Hematopoietic multipotent progenitor cell (in vitro differentiated cells): ENCODE data around the gene RHBDL1. TPM values are rescaled to one million over a fixed set of nuclear protein-coding genes. Genes with fewer than 3 reads are reported as not detected.
A peak's percentile ranks its signal among the peaks of the same experiment; 100 is the strongest.

ENCODE experiments used
- DNase-seq, 3 donors: peaks; one replicate each; pipeline ENCODE4 v3.0.0-alpha.2; 2011 to 2015; ENCODE audit warnings: low read depth in 2 of 3, low spot score in 2 of 3
- total RNA-seq: library from RNA; depleted of rRNA; stranded (reverse); fragments of >200 nt; gene quantifications from one replicate; pipeline ENCODE4 v1.2.3, GENCODE V29; 2012

The RHBDL1 gene
- total RNA-seq, result 0.54 TPM

DNA sequence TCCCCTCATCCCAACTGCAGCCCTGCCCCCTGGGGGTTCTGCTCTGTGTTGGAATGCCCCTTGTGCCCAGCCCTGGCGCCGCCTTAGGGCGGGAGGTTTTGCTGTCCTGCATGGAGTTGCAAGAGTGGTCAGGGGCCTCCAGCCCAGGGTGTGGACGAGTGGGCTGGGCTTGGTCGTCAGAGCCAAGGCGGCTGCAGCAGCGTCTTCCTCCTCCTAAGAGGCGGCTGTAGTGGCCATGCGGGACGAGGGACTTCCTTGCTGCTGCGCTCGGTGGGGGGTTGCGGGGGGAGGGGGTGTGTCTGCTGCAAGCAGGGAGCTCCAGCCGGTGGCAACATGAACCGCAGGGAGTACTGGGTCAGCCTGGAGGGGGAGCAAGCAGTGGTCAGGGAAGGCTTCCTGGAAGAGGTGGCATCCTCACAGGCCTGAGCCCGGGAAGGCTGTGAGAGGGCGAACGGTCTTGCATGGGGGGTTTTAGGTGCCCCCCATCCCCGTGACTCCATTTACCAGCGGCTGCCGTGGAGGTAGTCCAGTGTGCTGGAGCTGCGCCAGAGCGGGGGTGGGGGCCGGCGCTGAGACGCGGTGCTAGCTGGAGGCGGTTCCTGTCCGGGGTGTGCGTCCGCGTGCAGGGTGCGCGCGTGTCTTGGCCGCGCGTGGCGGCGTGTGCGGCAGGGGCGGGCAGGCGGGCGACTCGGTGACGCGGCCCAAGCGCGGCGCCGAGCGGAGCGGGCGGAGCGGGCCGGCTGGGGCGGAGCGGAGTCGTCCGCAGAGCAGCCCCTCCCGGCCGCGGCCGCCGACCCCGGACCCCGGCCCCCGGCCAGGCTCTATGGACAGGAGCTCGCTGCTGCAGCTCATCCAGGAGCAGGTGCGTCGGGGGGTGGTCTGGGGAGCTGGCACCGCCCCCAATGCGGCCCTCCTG, at the start of gene RHBDL1:
Gene RHBDL1 (plus strand): TSS at position 704 of the 916 bp plus-strand sequence. CDS start 120 bp downstream, at position 824.
- DNase-seq, result peak in 1 of 3 donors; percentile 11

DNA sequence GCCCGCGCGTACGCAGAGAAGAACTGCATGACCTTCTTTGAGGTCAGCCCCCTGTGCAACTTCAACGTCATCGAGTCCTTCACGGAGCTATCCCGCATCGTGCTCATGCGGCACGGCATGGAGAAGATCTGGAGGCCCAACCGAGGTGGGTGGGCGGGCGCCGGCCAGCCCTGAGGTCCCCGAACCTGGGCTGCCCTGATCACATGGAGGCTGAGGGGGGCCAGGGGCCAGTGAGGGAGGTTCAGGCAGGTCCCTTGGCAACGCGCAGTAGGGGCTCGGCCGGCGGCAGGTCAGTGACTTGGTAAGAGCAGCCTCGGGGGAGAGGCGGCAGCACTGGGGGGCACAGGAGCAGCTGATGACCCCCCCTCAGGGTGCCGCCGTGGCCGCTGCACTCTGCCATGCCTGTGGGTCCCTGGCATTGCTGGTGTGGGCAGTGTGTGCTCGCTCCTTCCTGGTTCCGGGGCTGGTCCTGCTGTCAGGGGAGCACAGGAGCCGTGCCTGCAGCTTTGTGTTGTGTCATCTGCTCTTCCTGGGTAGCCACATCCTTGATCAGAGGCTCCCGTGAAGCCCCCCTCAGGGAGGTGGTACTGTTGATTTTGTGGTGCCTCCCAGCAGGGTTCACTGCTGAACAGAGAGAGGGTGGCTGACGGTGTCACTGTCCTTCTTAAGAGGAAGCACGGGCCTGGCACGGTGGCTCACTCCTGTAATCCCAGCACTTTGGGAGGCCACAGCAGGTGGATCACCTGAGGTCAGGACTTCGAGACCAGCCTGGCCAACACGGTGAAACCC, 49.3 kb upstream of the RHBDL1 start:
- DNase-seq, result no peak

DNA sequence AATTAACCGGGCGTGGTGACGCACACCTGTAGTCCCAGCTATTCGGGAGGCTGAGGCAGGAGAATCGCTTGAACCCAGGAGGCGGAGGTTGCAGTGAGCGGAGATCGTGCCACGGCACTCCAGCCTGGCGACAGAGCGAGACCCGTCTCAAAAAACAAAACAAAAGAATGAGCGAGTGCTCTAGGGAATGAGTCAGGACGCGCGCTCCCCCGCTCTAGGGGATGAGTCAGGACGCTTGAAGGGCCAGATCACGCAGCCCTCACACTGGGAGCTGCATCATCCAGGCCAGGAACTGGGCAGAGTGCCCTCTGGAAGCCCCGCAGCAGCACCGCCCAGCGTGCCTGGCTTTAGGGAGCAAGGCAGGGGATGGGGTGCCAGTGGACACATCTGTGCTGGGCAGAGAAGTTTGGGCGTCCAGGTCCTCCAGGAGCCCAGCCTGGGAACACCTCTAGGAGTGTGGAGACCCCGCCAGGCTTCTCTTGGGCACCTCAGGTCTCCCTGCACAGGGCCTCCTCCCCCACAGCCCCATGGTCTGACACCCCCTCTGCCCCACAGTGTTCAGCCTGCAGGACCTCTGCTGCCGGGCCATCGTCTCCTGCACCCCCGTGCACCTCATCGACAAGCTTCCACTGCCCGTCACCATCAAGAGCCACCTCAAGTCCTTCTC, 48.6 kb upstream of the RHBDL1 start:
- DNase-seq, result no peak

DNA sequence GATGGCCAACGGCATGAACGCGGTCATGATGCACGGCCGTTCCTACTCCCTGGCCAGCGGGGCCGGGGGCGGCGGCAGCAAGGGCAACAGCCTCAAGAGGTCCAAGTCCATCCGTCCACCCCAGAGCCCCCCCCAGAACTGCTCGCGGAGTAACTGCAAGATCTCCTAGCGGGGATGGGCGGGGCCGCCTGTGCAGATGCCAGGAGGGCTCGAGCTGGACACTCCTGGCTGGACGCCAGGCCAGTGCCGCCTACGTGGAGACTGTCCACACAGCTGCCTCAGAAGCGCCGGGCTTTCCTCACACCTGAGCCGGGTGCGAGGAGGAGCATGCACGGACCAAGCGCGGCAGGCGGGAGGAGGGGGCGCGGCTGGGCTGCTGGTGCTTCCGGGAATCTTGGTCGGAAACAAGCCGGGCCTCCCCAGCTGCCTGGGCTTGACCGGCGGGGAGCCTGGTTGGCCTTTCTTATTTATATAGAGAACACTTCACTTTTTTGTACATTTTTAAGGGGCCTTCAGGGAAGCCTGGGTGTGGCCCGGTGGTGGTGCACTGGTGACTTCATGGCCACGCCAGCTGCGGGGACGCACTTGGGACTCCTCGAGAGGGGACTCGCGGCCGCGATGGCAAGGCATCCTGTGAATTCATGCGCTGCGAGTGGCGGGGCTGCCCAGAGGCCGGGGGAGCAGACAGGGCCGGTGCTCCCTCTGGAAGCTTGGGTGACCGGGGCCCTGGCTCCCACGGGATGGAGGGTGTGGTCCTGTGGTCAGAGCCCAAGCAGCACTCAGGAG, 47.8 kb upstream of the RHBDL1 start:
- no peak for DNase-seq

DNA sequence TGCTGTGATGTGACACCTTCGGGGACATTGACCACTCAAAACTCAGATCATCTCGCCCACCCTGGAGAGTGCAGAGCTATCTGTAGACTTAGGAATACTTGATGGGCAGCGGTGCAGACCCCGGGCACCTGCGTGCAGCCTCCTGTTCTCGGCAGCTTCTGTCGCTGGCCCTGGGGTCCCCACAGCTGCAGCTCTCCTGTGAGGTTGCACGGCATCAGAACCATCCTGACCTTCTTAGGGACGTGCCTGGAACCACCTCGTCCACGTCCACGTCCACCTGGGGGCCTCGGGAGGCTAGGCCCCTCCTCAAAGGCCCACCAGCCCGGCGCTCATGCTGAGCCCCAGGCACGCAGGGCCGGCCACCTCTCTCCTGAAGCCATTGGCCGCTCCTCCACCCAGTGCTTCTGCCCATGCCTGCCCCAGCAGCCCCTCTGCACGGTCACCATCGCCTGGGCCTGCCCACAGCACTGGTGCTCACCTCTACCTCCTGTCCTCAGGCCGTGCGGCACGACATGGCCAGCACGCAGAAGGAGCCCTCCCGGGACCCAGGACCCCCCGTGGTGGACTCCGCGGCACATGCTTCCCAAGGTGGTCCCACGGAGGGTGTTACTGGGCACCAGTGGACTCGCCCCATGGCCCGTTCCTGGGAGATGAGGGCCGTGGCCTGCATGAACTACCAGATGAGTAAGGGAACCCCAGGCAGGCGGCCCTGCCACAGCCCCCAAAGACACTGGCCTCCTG, 47.0 kb upstream of the RHBDL1 start:
- no peak for DNase-seq

DNA sequence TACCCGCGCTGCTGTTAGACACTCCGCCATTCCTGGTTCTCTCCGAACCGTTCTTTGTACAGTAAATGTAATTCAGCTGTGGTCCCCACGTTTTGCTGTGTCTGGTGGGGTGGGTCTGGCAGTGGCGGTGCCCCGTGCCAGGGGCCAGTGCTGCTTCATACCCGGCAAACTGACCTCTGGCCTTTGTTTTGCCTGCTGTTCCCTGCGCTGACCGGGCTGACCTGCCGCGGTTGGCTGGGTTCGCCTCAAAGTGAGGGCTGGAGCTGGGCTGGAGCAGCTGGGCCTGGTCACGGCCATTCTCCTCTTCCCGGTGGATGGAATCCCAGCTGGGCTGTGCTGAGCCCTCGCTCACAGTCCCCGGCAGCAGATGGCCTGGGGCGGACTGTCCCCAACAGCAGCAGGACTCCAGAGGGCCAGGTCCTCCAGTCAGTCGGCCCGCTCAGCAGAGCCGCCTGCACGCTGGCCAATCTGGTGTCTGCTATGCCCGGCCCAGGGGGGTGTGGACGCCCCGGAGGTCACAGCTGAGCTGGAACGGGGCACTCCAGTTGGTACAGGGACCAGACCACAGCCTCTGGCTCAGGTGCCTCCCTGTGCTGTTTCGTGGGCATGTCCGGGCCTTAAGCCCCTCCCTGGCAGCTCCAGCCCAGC, 46.2 kb upstream of the RHBDL1 start:
- DNase-seq, result no peak

DNA sequence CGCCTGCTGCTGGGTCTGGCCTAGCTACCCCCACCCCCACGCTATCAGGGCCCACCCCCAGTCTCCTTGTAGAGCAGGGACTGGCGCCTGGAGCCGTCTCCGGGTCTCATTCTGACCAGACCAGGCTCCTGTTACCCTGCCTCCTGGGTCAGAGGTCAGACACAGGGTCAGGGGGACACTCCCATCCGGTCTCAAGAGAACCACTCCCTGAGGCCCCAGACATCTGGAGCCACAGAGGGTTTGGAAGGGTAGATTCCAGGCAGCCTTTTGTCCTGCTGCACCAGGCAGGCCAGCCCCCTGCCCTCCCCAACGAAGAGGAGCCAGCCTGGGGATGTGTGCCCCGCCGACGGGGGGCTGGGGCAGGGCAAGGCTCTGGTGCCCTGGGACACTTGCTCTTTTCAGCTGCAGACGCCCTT, 45.6 kb upstream of the RHBDL1 start:
- DNase-seq, result no peak

DNA sequence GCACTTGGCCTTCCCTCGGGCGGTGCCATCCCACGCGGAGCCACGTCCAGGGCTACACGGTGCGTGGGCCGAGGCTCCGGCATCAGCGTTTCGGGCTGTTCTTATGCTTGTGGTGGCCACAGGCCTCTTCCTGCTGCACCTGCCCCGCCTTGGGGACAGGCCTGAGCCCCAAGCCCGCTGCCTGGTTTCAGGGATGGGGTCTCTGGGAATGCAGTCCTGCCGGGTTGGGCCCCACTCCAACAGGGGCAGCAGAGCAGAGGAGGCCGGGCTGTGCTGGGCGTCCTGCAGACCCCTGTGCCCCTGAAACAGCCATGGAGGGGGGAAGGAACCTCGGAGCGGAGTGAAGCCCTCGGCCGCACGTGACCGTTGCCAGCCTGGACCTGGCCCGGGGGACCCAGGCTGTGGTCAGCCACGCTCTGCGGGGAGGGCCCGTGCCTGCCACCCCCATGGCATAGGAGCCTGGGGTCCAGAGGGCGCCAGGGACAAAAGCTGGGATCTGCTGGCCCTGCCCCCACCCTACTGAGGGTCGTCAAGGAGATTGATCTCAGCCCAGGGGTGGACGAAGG, 45.1 kb upstream of the RHBDL1 start:
- DNase-seq, result no peak

DNA sequence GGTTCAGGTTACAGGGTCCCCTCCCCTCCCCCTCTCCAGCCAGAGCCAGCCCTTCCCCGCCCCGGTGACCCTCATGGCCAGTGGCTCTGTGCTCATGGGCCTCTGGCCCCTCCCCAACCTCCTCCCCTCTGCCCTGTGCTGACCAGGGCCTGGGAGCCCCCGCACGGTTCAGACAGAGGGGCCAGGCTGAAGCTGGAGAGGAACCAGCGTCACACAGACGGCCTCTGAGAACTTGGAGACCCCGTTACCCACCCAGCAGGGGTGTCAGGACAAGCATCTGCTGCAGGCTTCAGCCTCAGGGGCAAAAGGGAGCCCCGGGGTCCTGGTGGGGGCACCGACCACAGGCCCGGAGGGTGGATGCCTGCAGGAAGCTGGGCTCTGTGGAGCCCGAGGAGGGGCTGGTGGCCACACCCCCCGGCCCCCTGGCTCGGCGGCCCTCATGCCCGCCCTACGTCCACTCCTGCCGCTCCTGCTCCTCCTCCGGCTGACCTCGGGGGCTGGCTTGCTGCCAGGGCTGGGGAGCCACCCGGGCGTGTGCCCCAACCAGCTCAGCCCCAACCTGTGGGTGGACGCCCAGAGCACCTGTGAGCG, 44.6 kb upstream of the RHBDL1 start, which contains the start of gene WFIKKN1:
Gene WFIKKN1 (plus strand): TSS at position 171 of the 591 bp plus-strand sequence. CDS start 269 bp downstream, at position 440.
- DNase-seq, result no peak

DNA sequence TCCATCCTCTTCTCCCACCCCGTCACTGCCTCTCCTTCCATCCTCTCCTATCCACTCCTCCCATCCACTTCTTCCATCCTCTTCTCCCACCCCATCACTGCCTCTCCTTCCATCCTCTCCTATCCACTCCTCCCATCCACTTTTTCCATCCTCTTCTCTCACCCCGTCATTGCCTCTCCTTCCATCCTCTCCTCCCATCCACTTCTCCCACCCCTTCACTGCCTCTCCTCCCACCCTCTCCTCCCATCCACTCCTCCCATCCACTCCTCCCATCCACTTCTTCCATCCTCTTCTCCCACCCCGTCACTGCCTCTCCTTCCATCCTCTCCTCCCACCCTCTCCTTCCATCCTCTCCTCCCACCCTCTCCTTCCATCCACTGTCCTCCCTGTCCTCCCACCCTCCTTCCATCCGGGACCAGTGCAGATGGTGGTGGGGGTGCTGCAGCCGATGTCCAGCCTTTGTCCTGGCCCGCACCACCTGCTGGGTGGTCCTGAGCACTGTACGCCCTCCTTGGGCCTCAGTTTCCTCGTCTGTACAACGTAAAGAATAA, 43.6 kb upstream of the RHBDL1 start:
- DNase-seq, result no peak

DNA sequence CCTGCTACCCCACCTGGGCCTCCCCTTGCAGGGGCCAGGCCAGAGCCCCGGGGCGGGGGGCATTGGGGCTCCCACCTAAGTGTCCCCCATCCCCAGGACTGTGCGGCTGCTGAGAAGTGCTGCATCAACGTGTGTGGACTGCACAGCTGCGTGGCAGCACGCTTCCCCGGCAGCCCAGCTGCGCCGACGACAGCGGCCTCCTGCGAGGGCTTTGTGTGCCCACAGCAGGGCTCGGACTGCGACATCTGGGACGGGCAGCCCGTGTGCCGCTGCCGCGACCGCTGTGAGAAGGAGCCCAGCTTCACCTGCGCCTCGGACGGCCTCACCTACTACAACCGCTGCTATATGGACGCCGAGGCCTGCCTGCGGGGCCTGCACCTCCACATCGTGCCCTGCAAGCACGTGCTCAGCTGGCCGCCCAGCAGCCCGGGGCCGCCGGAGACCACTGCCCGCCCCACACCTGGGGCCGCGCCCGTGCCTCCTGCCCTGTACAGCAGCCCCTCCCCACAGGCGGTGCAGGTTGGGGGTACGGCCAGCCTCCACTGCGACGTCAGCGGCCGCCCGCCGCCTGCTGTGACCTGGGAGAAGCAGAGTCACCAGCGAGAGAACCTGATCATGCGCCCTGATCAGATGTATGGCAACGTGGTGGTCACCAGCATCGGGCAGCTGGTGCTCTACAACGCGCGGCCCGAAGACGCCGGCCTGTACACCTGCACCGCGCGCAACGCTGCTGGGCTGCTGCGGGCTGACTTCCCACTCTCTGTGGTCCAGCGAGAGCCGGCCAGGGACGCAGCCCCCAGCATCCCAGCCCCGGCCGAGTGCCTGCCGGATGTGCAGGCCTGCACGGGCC, 42.8 kb upstream of the RHBDL1 start:
- no peak for DNase-seq

DNA sequence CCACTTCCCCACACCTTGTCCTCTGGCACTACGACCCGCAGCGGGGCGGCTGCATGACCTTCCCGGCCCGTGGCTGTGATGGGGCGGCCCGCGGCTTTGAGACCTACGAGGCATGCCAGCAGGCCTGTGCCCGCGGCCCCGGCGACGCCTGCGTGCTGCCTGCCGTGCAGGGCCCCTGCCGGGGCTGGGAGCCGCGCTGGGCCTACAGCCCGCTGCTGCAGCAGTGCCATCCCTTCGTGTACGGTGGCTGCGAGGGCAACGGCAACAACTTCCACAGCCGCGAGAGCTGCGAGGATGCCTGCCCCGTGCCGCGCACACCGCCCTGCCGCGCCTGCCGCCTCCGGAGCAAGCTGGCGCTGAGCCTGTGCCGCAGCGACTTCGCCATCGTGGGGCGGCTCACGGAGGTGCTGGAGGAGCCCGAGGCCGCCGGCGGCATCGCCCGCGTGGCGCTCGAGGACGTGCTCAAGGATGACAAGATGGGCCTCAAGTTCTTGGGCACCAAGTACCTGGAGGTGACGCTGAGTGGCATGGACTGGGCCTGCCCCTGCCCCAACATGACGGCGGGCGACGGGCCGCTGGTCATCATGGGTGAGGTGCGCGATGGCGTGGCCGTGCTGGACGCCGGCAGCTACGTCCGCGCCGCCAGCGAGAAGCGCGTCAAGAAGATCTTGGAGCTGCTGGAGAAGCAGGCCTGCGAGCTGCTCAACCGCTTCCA, 42.0 kb upstream of the RHBDL1 start:
- DNase-seq, result no peak

DNA sequence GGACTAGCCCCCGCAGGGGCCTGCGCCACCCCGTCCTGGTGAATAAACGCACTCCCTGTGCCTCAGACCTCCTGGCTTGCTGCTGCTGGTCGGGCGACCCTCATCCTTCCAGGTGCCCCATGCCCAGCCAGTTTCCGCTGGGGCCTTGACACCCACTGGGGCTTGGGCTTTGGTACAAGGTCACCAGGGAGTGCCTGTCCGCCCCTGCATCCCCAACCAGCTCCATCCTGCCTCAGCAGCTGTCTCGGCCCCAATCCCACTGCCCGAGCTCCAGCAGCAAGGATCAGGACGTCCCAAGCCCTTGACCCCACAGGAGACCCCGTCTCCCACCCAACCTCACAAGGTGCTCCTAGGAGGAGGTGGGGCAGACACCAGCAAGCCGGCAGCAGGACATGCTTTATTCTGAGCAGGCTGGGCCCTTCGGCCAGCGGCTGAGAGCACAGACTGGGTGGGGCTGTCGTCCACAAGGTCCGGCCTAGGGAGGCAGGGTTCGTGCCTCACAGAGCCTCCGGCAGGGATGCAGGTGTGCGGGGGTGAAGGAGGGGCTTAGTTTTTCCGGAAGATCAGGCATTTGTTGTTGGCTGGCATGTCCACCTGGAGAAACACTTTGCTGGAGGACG, 41.3 kb upstream of the RHBDL1 start:
- no peak for DNase-seq

DNA sequence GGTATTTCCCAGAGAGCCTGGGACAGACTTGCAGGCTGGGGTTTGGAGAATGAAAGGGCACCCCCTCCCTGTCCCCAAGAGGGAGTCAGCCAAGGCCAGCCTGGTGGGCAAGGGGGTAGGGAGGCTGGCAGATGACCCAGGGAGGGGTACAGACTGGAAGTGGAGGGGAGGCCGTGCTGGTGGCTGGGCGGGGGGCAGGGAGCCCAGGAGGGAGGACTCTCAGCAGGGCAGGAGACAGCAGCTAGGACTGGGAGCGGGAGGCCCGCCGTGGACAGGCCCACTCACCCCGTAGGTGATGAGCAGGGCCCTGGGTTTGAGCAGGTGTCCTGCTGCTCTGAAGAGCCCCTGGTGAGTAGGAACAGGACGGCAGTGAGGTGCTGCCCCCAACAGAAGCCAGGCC, 40.5 kb upstream of the RHBDL1 start:
- DNase-seq, result no peak

DNA sequence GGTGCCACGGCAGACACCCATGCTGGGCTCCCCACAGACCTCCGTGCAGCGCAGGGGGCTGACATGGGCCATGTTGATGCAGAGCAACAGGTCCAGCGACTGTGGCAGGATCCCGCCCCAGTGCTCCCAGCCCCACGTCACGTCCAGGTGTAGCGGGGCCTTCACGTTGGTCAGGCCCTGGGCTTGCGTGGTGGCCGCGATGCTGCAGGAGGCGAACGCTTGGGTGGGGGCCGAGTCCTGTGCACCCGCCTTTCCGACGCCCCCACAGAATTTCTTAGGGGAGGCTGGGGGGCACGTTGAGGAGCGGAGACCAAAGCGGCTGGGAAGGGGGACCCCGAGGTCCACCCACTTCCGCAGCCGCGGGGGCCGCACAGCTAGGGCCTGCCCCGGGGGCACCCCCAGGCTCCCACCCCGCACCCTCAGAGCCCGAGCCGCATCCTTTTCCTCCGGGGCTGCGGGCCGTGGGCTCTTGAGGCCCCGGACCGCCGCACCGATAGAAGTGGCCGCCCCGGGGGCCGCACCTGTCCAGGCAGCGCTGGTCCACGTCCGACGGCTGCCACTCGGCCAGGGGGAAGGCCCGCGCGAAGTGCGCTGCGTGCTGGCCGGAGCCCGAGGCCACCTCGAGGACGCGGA, 39.8 kb upstream of the RHBDL1 start:
- no peak for DNase-seq
